Left hindlimb (tissue), 1 donor: Measurements from ENCODE around the gene CLK2.
"Not testable (repeated sequence)": the region's sequence is repeated elsewhere in the genome, so short reads cannot be mapped to it uniquely, and the experiment has no call there.

Experiments used
- DNase-seq: peaks from one replicate; pipeline ENCODE4 v3.0.0-alpha.2; 2018

CLK2 gene

DNA sequence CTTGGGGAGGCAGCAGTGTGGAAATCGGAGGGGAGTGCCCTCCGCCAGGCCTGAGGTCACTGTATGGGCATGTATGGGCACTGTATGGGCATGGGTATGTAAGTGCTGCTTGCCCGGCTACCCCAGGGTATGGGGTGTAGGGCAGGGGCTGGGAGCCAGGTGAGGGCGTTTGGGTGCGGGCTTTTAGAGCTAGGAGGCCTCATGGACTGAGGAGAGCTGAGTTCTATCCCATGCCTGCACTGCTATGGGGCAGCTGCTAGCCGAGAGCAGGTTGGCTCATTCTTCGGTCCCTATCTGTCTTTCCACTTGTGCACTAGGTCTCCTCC is 22.6 kb upstream of the CLK2 start:
- DNase-seq: no peak

DNA sequence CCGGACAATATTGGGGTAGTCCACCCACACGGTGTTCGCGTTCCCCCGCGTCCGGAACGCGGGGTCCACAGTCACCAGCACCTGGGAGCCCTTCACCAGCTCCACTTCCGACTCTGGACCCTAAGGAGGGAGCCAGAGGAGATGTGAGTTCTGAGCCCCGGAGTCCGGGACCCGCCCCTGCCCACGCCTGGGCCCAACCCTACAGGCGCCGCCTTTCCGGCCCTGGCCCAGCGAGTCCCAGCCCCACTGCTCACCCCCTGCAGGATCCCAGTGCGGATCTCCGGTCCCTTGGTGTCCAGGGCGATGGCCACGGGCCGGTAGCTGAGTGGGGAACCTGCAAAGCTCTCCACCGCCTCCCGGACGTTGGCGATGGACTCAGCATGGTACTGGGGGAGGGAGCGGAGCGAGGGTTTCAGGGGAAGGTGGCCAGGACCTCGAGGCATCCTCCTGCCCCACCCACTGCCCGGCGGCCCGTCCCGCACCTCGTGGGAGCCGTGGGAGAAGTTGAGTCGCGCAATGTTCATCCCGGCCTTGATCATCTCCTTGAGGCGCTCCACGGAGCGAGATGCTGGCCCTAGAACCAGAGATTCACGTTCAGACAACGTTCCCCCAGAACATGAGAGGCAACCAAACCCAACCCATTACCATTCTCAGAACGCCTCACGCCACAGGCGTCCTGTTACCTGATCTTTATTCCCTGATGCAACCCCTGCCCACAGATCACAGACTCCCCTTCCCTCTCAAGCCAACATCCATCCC is 22.1 kb upstream of the CLK2 start:
- no peak for DNase-seq

GRCh38 chr1:155294520-155295182 is 21.3 kb upstream of the CLK2 start:
- no peak for DNase-seq

DNA sequence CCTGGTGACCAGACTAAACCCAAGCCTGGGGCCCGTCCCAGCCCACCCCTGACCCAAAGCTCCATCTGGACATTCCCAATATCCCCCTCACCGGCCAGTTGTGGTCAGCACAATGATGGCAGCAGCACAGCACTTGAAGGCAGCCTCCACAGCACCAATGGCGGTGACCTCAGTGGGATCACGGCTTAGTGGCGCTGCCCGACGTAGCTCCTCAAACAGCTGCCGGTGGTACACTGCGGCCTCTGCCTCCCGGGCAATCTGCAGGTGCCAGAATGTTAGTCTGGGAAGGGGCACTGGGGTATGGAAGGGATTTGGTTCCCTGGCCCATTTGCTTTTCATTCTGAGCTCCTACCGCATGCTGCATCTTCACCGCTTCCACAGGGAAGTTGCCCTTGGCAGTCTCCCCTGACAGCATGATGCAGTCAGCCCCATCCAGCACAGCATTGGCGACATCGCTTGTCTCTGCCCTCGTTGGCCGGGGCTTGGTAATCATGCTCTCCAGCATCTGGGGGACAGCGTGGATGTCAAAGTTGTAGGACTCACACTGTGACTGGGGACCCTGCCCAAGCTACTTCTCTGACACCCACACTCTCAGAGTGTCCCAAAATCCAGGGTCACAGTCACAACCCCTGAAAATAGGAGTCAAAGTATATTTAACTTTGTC is 19.9 kb upstream of the CLK2 start:
- DNase-seq: no peak

DNA sequence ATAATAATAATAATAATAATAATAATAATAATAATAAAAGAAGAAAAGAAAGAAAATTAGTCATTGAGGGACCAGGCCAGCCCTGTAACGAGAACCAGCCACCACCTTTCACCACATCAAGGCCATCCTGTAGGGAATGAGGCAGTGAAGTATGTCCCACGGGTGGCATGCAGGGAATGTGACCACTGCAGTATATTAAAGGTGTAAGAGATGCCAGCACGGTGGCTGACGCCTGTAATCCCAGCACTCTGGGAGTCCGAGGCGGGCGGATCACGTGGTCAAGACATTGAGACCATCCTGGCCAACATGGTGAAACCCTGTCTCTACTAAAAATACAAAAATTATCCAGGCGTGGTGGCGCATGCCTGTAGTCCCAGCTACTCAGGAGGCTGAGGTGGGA is 17.7 kb upstream of the CLK2 start:
- DNase-seq: not testable (repeated sequence)

DNA sequence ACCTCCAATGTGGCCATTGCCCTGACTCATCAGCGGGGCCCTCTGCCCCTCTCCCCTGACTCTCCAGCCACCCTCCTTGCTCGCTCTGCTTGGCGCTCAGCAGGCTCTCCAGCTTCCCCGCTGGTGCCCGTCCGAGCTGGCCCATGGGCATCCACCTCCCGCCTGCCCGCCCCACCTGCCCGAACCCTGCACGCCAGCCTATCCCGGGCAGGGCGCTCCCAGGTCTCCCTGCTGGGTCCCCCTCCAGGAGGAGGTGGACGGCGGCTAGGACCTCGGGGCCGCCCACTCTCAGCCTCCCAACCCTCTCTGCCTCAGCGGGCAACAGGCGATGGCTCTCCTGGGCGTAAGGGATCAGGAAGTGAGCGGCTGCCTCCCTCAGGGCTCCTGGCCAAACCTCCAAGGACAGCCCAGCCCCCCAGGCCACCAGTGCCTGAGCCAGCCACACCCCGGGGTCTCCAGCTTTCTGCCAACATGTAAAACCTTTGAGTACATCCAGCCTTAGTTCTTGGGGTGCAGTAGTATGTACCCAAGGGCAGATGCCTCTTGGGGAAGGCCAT is 14.8 kb upstream of the CLK2 start:
- no peak for DNase-seq

DNA sequence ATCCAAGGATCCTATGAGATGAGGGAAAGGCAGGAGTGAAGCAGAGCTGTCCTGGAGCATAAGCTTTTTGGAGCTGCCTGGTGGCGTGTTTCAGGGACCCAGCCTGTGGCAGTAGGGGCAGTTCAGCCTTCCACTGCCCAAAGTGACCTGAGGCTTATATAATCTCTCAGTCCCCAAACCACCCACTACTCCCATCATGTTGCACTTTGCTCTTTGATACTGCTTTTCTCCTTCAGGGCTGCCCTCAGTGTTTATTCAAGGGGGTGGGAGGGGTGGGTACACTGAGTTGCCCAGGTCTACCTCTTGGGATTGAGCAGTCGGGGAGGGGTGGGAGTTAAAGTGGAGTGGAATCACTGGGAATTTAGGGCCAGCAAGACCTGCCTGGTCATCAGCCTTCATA is 13.2 kb upstream of the CLK2 start:
- no peak for DNase-seq

- no peak for DNase-seq
Measured at GRCh38 chr1:155285631-155286044, 12.3 kb upstream of the CLK2 start.

DNA sequence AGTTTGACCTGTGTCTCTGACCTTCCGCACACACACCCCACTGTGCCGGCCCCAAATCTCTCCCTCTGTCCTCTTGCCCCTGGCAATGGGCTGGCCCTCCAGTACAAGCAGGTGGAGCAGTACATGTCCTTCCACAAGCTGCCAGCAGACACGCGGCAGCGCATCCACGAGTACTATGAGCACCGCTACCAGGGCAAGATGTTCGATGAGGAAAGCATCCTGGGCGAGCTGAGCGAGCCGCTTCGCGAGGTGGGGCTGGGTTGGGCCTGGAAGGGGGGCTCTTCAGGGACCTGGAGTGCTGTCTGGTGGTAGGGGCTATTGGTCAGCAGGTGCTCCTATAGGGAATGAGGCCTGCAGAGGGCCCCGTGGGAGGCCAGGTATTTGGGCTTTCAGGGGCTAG is 11.8 kb upstream of the CLK2 start:
- DNase-seq: no peak

- DNase-seq: no peak
Measured at GRCh38 chr1:155284476-155284875, 11.2 kb upstream of the CLK2 start.

DNA sequence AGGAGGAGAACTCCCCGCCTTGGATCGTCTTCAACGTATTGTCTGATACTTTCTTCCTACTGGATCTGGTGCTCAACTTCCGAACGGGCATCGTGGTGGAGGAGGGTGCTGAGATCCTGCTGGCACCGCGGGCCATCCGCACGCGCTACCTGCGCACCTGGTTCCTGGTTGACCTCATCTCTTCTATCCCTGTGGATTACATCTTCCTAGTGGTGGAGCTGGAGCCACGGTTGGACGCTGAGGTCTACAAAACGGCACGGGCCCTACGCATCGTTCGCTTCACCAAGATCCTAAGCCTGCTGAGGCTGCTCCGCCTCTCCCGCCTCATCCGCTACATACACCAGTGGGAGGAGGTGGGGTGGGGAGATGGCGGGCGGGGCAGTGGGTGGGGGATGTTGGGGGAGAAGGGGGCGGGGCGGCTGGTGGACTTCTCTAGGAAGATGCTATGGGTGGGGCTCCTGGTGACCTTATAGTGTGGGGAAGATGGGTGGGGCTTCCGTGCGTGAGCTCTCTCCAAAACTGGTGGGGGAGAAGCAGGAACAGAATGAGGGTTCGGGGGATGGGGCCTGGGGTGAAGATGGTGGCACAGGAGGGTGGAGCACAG is 9.3 kb upstream of the CLK2 start:
- DNase-seq: no peak

GRCh38 chr1:155279268-155279667 is 6.0 kb upstream of the CLK2 start:
- no peak for DNase-seq

DNA sequence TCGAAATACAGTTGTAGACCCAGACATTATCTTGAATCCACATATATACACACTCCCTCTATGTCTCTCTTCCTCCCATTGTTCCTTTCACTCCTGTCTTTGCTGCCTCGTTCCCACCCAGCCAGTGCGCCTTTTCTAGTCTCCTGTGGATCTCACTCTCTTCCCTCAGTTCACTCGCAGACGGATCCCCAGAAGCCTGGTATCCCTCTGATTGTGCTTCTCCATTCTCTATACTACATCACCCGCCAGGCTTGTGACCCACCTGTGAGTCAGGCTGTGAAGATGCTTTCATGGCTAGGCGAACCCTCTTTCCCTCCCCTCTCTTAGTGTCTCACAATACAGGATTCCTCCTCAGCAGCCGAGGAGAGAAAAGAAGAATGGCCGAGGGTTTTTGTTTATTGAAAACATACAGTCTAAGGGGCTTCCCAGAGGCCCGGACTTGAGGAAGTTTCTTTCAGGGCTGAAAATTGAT is 5.4 kb upstream of the CLK2 start:
- DNase-seq: no peak

GRCh38 chr1:155277902-155278688 is 4.8 kb upstream of the CLK2 start:
- peak; percentile 79 for DNase-seq

GRCh38 chr1:155277070-155277901 is 4.0 kb upstream of the CLK2 start, which contains the start of gene HCN3:
Gene HCN3, plus strand, starts transcription at chr1:155277463. Its CDS starts 128 bp downstream, at chr1:155277591.
- peak; percentile 98 for DNase-seq

DNA sequence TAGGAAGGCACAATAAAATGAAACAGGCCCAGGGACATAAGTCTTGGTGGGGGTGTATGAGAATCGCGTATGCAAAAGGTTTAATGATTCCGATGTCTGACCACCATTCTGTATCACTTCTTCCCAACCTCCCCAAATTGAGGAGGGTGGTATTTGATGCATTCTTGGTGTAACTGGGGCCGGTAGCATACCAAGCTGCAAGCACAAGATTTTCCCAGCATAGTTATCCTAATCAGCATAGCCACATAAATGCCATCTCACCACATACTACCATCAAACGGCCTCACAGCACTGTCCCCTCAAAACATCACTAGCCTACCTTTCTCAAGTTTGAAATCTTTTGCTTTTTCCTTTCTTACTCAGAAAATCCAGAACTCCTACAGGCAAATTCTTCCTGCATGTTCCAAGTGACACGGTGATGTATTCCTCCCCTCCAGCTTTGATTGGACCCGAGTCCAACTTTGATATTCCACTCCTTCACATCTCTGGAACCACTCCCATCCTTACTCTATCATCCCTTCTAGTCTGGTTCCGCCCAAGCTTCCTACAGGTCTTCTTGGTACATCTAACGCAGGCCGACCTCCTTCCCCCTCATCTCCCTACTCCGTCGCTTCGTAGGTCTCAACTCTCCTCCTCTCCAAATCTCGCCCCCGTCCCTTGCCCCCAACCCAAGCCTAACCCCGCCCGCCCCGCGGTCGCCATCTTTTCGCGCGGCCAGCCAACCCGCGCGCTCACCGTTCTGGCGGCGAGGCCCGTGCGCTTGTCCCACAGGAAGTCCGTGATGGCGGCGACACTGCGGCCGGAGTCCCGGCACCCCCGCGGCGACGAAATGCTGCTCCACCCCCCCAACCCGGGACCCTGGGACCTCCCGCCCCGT is 600 bp downstream of the CLK2 start:
- DNase-seq: no peak

DNA sequence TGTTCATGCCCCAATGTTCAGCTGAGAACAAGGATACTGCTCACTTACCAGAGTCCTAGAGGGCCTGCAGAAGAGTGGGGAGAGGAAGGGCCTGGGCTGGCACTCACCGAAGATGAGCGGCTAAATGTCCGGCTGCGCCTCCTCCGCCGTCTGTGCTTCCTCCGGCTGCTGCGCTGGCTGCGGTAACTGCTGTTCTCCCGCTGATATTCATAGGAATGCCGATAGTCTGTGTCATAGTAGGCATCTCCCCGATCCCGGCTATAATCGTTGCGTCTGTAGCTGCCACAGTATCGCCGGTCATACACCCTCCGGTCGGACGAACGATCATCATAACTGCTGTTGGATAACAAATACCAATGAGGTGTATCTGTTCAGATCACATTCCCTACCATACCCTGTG is 3.9 kb downstream of the CLK2 start:
- DNase-seq: no peak

- no peak for DNase-seq
Measured at GRCh38 chr1:155268630-155269029, 4.7 kb downstream of the CLK2 start.

- no peak for DNase-seq
Measured at GRCh38 chr1:155267373-155267772, 5.9 kb downstream of the CLK2 start.

DNA sequence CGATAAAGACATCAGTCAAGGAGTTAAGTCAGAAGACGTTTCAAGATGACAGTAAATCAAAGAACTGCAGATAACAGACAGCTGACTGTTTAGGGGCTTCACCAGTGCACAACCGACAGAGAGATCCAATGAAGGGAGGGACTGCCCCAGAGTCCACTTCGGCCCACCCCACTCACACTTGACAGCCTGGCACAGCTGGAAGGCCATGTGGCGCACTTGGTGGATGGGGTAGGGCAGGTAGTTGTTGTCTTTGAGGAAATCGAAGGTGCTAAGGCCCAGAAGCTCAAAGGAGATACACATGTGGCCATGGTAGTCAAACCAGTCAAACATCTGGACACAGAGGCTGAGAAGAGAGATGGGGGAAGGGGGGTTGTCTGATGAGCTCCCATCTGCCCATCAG is 6.8 kb downstream of the CLK2 start:
- no peak for DNase-seq
